Measurements from ENCODE around the gene KCNH6.
A peak's percentile ranks its signal among the peaks of the same experiment; 100 is the strongest.

Gene KCNH6

GRCh38 chr17:63523253-63523855, at the start of gene KCNH6:
KCNH6 (plus strand) TSS chr17:63523358; CDS start chr17:63523414, 56 bp downstream.
- DNase-seq: no peak

- DNase-seq: no peak
These were observed 49.0 kb upstream of the KCNH6 start for GRCh38 chr17:63474174-63474573.

- no peak for DNase-seq
These were observed 48.3 kb upstream of the KCNH6 start for GRCh38 chr17:63474586-63475460.

GRCh38 chr17:63475491-63476412, 47.4 kb upstream of the KCNH6 start:
- no peak for DNase-seq

- no peak for DNase-seq
These were observed 46.7 kb upstream of the KCNH6 start for GRCh38 chr17:63476459-63476853.

GRCh38 chr17:63476854-63477479, 46.2 kb upstream of the KCNH6 start, which contains the start of gene ACE:
ACE (plus strand) TSS chr17:63477061; CDS start chr17:63477095, 34 bp downstream.
- DNase-seq: peak; percentile 41

GRCh38 chr17:63477480-63478440, 45.4 kb upstream of the KCNH6 start:
- no peak for DNase-seq

GRCh38 chr17:63478814-63479494, 44.2 kb upstream of the KCNH6 start:
- peak; percentile 75 for DNase-seq

GRCh38 chr17:63479495-63480184, 43.5 kb upstream of the KCNH6 start:
- no peak for DNase-seq

GRCh38 chr17:63480192-63480784, 42.9 kb upstream of the KCNH6 start:
- DNase-seq: no peak

GRCh38 chr17:63480826-63481487, 42.2 kb upstream of the KCNH6 start:
- no peak for DNase-seq

GRCh38 chr17:63481488-63481870, 41.7 kb upstream of the KCNH6 start:
- DNase-seq: no peak

GRCh38 chr17:63482509-63482908, 40.6 kb upstream of the KCNH6 start:
- DNase-seq: no peak

GRCh38 chr17:63483038-63483437, 40.1 kb upstream of the KCNH6 start:
- DNase-seq: no peak

- no peak for DNase-seq
These were observed 39.2 kb upstream of the KCNH6 start for GRCh38 chr17:63483655-63484575.

- no peak for DNase-seq
These were observed 36.7 kb upstream of the KCNH6 start for GRCh38 chr17:63486317-63487013.

- DNase-seq: no peak
These were observed 36.2 kb upstream of the KCNH6 start for GRCh38 chr17:63487014-63487339.

- DNase-seq: no peak
These were observed 34.3 kb upstream of the KCNH6 start for GRCh38 chr17:63488851-63489250.

All from stimulated activated CD4-positive, alpha-beta T cell treated with anti-CD3 and anti-CD28 coated beads, Interleukin-4, amount 100 ng/mL, for 1 hour (primary cell).